ENCODE data around the gene LNX1. TPM values are rescaled to one million over a fixed set of nuclear protein-coding genes. Genes with fewer than 3 reads are reported as not detected.

Gene LNX1
- total RNA-seq, 6 experiments from 2014 or later: 0.05 to 0.18 (median 0.07) TPM; not detected in 1

DNA sequence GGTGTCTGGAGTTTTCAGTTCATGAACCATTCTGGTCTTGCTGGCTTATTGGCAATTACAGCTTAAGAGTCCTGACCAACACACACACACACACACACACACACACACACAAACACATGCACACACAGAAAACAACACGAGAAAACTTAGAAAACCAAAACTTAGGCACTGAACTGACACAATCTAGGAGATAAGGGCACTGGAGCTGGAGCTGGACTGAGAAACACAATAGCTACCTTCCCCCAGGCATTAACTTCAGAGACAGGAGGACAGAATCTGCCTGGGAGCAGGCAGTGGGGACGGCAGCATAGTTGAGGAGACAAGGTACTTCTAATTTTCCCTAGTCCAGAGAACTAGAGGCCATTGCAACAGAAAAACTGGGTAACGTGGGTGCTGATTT, 62.3 kb downstream of the LNX1 start:
- no peaks in the 10 kb centered on the region for H3K27me3 Mint-ChIP-seq (ENCODE audit: insufficient read depth)
- TF ChIP-seq, protein P1, sequence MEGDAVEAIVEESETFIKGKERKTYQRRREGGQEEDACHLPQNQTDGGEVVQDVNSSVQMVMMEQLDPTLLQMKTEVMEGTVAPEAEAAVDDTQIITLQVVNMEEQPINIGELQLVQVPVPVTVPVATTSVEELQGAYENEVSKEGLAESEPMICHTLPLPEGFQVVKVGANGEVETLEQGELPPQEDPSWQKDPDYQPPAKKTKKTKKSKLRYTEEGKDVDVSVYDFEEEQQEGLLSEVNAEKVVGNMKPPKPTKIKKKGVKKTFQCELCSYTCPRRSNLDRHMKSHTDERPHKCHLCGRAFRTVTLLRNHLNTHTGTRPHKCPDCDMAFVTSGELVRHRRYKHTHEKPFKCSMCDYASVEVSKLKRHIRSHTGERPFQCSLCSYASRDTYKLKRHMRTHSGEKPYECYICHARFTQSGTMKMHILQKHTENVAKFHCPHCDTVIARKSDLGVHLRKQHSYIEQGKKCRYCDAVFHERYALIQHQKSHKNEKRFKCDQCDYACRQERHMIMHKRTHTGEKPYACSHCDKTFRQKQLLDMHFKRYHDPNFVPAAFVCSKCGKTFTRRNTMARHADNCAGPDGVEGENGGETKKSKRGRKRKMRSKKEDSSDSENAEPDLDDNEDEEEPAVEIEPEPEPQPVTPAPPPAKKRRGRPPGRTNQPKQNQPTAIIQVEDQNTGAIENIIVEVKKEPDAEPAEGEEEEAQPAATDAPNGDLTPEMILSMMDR (IDR thresholded peaks at IDR 0.05): no peak
- H3K4me1 Mint-ChIP-seq (ENCODE audit: low read depth): peaks cover 32% of the 10 kb centered on the region
- H3K4me3 Mint-ChIP-seq: no peak overlapping the region
- no peak overlapping the region for H3K27ac Mint-ChIP-seq
- no peak for DNase-seq
- no peaks in the 10 kb centered on the region for H3K9me3 Mint-ChIP-seq
- H3K36me3 Mint-ChIP-seq (ENCODE audit: low read depth): no peaks in the 10 kb centered on the region

GRCh38 chr4:53527930-53528329, 63.4 kb downstream of the LNX1 start:
- TF ChIP-seq, protein P1 (IDR thresholded peaks at IDR 0.05): no peak
- Mint-ChIP-seq H3K27ac (no peak overlapping the region), H3K36me3 (ENCODE audit: low read depth) (no peaks in the 10 kb centered on the region), H3K9me3 (no peaks in the 10 kb centered on the region), H3K27me3 (ENCODE audit: insufficient read depth) (no peaks in the 10 kb centered on the region), H3K4me3 (no peak overlapping the region), H3K4me1 (ENCODE audit: low read depth) (peaks cover 29% of the 10 kb centered on the region)
- no peak for DNase-seq

DNA sequence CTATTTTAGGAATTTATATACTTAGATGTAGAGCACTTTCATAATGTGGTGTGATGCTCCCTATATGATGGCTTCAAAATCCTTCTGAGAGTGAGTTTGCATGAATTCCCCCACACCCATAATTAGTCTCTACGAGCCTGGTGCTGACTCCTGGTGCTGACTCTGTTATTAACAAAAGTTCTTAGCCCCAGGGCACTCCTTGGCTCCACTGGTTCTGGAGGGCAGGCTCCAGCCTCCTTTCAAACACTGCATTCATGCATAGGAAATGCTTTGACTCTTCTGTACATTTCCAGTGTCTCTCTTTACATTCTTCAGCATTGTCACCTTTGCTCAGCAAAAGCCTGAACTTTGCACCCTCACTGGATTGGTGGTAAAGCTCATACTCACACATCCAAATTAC, 64.0 kb downstream of the LNX1 start:
- no peaks in the 10 kb centered on the region for H3K9me3 Mint-ChIP-seq
- TF ChIP-seq, protein P1 (IDR thresholded peaks at IDR 0.05): no peak
- no peak overlapping the region for H3K27ac Mint-ChIP-seq
- DNase-seq: no peak
- H3K36me3 Mint-ChIP-seq (ENCODE audit: low read depth): no peaks in the 10 kb centered on the region
- H3K27me3 Mint-ChIP-seq (ENCODE audit: insufficient read depth): no peaks in the 10 kb centered on the region
- H3K4me1 Mint-ChIP-seq (ENCODE audit: low read depth): peaks cover 23% of the 10 kb centered on the region
- H3K4me3 Mint-ChIP-seq: no peak overlapping the region

DNA sequence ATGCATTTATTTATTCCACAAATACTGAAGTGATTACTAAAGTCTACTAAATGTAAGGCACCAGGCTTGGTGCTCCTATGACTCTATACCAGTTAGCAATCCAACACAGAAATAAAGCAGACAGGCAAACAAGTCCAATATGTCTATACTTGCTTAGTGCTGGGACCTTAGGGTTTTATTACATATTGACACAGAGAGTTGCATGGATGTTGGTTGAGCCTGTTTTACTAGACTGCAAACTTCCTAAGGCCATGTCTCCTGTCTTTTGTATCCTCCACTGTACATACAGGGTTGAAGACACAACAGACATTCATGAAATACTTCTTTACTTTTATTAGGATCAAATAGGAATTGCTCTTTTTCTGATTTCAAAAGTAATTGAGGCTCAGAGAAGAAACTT, 69.0 kb downstream of the LNX1 start:
- Mint-ChIP-seq H3K27me3 (ENCODE audit: insufficient read depth) (peaks cover 7% of the 10 kb centered on the region), H3K4me3 (no peak overlapping the region), H3K9me3 (no peaks in the 10 kb centered on the region), H3K4me1 (ENCODE audit: low read depth) (peaks cover 4% of the 10 kb centered on the region; the same call in 1 of the 2 replicates), H3K36me3 (ENCODE audit: low read depth) (no peaks in the 10 kb centered on the region), H3K27ac (no peak overlapping the region)
- TF ChIP-seq, protein P1 (IDR thresholded peaks at IDR 0.05): no peak
- no peak for DNase-seq

GRCh38 chr4:53520116-53520515, 71.2 kb downstream of the LNX1 start:
- TF ChIP-seq, protein P1 (IDR thresholded peaks at IDR 0.05): no peak
- Mint-ChIP-seq H3K9me3 (no peaks in the 10 kb centered on the region), H3K27ac (no peak overlapping the region), H3K4me1 (ENCODE audit: low read depth) (no peaks in the 10 kb centered on the region), H3K4me3 (no peak overlapping the region), H3K27me3 (ENCODE audit: insufficient read depth) (peaks cover 10% of the 10 kb centered on the region), H3K36me3 (ENCODE audit: low read depth) (no peaks in the 10 kb centered on the region)
- no peak for DNase-seq

- Mint-ChIP-seq H3K4me1 (ENCODE audit: low read depth) (peaks cover 7% of the 10 kb centered on the region; the same call in 1 of the 2 replicates), H3K27ac (no peak overlapping the region), H3K4me3 (no peak overlapping the region), H3K27me3 (ENCODE audit: insufficient read depth) (peaks cover 11% of the 10 kb centered on the region), H3K36me3 (ENCODE audit: low read depth) (no peaks in the 10 kb centered on the region), H3K9me3 (no peaks in the 10 kb centered on the region)
- TF ChIP-seq, protein P1 (IDR thresholded peaks at IDR 0.05): no peak
- DNase-seq: no peak
Measured at GRCh38 chr4:53518807-53519206, 72.5 kb downstream of the LNX1 start.

Data from HFFc6 (cell line).